Dendritic cell treated with granulocyte-macrophage colony-stimulating factor and Interleukin-4, amounts not matched to agents 40 ng/mL and 50 ng/mL, for 4 days (primary cell): ENCODE results near the gene VCL.
"Not testable (repeated sequence)": the region's sequence is repeated elsewhere in the genome, so short reads cannot be mapped to it uniquely, and the experiment has no call there.

ENCODE experiments used
- H3K27ac Mint-ChIP-seq: one replicate; pipeline ENCODE4 v1.8.0; 2022; ENCODE audit warnings: mild to moderate bottlenecking, mixed read lengths
- H3K27me3 Mint-ChIP-seq: one replicate; pipeline ENCODE4 v1.8.0; 2022; ENCODE audit warnings: mild to moderate bottlenecking, mixed read lengths
- H3K36me3 Mint-ChIP-seq: one replicate; pipeline ENCODE4 v1.8.0; 2022; ENCODE audit warnings: low read depth, mixed read lengths
- H3K4me1 Mint-ChIP-seq: one replicate; pipeline ENCODE4 v1.8.0; 2022; ENCODE audit warnings: low read depth, mixed read lengths
- H3K4me3 Mint-ChIP-seq: one replicate; pipeline ENCODE4 v1.8.0; 2022; ENCODE audit warnings: mild to moderate bottlenecking, moderate library complexity, mixed read lengths
- H3K9me3 Mint-ChIP-seq: one replicate; pipeline ENCODE4 v1.8.0; 2022; ENCODE audit warnings: mixed read lengths
- intact Hi-C: fragments of 100-400 bp; cut with micrococcal nuclease; formaldehyde crosslinking; loops from one replicate; pipeline ENCODE4 v1.15.0; 2022

Gene VCL

DNA sequence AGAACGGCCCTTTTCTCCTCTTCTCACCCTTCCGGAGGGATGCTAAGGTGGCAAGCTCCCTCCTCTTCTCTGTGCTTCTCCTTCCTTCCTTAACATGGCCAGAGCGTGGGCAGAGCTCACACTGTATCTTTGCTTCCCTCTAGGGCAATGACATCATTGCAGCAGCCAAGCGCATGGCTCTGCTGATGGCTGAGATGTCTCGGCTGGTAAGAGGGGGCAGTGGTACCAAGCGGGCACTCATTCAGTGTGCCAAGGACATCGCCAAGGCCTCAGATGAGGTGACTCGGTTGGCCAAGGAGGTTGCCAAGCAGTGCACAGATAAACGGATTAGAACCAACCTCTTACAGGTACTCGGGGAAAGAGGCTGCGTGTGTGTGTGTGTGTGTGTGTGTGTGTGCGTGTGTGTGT lies 116.1 kb downstream of the VCL start:
- Mint-ChIP-seq H3K36me3 (peaks cover 100% of the 10 kb centered on the region), H3K4me1 (peaks cover 20% of the 10 kb centered on the region), H3K9me3 (no peaks in the 10 kb centered on the region), H3K4me3 (no peak overlapping the region), H3K27ac (no peak overlapping the region), H3K27me3 (no peaks in the 10 kb centered on the region)
- intact Hi-C loops = no loop called here

DNA sequence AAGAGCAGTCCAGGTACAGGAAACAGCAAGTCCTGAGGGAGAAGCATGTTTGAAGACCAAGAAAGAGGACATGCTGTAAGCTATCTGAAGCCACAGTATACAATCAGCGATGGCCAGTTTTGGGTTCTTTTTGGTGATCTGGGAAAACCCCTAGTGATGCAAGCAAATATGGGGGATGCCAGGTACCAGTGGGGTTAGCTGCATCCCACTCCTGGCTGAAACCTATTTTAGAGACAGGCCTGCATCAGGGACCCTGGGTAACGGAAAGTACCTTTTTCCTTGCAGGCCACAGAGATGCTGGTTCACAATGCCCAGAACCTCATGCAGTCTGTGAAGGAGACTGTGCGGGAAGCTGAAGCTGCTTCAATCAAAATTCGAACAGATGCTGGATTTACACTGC lies 119.8 kb downstream of the VCL start:
- Mint-ChIP-seq H3K27ac (peak overlapping the region; percentile 55), H3K9me3 (no peaks in the 10 kb centered on the region), H3K4me3 (no peak overlapping the region), H3K36me3 (peaks cover 100% of the 10 kb centered on the region), H3K27me3 (no peaks in the 10 kb centered on the region), H3K4me1 (peaks cover 32% of the 10 kb centered on the region)
- intact Hi-C loops = no loop called here

DNA sequence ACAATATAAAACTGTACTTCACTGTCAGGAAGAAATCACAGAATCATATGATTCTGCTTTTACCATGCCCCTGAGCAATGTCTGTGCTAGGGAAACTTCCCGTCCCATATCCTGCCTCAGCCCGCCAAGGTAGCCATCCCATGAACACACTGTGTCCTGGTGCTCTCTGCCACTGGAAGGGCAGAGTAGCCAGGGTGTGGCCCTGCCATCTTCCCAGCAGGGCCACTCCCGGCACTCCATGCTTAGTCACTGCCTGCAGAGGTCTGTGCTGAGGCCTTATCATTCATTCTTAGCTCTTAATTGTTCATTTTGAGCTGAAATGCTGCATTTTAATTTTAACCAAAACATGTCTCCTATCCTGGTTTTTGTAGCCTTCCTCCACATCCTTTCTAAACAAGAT lies 120.9 kb downstream of the VCL start:
- Mint-ChIP-seq H3K36me3 (peaks cover 100% of the 10 kb centered on the region), H3K4me1 (peaks cover 36% of the 10 kb centered on the region), H3K27ac (peak overlapping the region; percentile 55), H3K4me3 (no peak overlapping the region), H3K9me3 (no peaks in the 10 kb centered on the region), H3K27me3 (no peaks in the 10 kb centered on the region)
- intact Hi-C loops = no loop called here

DNA sequence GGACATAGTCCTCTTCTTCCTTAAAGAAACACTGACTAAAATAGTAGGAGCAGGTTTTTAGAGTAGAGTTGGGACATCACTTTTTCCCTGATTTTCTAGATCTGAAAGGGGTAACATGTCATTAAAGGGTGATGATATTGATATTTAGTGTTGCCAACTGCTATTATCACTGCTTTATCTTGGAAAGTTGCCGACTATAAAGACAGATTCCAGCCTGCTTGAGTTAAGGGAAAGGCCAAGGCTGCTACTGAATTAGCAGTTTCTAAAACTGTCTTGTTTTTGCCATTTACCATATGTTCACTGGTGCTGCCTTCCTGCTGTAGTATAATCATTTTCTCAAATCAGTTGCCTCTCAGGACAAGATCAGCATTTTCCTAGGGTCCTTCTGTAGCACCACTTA lies 123.0 kb downstream of the VCL start:
- Mint-ChIP-seq H3K36me3 (peaks cover 99% of the 10 kb centered on the region), H3K9me3 (no peaks in the 10 kb centered on the region), H3K27me3 (no peaks in the 10 kb centered on the region), H3K27ac (no peak overlapping the region), H3K4me1 (peaks cover 31% of the 10 kb centered on the region), H3K4me3 (no peak overlapping the region)
- intact Hi-C loops = no loop called here

DNA sequence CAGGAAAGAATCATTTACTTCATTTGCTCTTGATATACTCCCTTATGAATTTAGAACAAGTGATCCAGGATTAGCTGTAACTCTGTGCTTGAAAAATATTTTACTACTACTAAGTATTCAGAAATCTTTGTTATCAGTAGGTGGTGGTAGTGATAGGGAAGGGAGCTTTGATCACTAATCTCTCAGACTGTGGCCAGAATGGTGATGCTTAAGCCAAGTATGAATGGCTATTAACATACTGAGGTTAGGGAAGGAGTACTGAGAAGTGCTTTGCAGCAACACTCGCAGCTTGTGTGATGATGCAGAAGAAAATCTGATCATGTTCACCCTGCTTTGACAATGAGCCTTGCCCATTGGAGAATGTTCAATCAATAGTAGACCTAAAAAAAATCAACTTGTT lies 123.5 kb downstream of the VCL start:
- H3K36me3 Mint-ChIP-seq = peaks cover 99% of the 10 kb centered on the region
- no peaks in the 10 kb centered on the region for H3K9me3 Mint-ChIP-seq
- intact Hi-C loops = no loop called here
- H3K27me3 Mint-ChIP-seq = no peaks in the 10 kb centered on the region
- H3K4me3 Mint-ChIP-seq = no peak overlapping the region
- H3K4me1 Mint-ChIP-seq = peaks cover 31% of the 10 kb centered on the region
- H3K27ac Mint-ChIP-seq = no peak overlapping the region

DNA sequence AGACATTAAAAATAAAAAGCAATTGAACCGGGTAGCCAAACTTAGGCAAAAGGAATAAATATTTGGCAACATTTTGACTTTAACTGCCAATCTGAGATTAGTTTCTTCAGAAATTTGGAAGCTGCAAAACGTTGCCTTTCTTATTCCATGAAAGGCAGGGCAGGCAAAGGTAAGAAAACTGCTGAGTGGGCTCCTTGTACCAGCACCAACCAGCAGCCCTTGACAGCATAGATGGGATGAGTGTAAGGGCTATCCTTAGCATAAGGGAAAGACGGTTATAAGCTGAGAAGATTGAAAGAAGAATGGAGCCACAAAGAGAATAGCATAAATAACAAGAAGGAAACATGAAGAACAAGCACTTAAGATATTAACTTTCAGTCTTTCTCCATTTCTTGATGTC lies 124.1 kb downstream of the VCL start:
- H3K27ac Mint-ChIP-seq = peak overlapping the region; percentile 76
- H3K4me1 Mint-ChIP-seq = peaks cover 31% of the 10 kb centered on the region
- H3K36me3 Mint-ChIP-seq = peaks cover 99% of the 10 kb centered on the region
- no peak overlapping the region for H3K4me3 Mint-ChIP-seq
- no peaks in the 10 kb centered on the region for H3K9me3 Mint-ChIP-seq
- H3K27me3 Mint-ChIP-seq = no peaks in the 10 kb centered on the region
- intact Hi-C loops = no loop called here

DNA sequence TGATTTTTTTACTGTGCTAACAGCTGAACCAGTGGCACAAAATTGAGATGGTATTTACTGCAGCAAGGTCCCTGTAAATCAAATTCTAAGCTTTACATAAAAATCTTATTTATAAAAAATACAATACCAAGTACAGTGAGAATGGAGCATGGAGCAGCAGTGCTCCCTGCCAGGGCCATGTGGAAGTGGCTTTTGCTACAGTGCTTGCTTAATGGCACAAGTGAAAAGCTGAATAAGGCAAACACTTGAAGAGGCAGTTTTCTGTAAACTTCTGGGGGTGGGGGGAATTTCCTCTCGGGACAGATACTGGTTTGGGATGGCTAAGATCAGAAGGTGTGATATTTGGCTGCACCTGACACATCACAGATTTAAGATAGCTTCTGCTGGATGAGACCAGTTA lies 125.2 kb downstream of the VCL start:
- intact Hi-C loops = no loop called here
- Mint-ChIP-seq H3K9me3 (no peaks in the 10 kb centered on the region), H3K4me1 (peaks cover 26% of the 10 kb centered on the region), H3K27ac (peak overlapping the region; percentile 76), H3K36me3 (peaks cover 99% of the 10 kb centered on the region), H3K4me3 (no peak overlapping the region), H3K27me3 (no peaks in the 10 kb centered on the region)

DNA sequence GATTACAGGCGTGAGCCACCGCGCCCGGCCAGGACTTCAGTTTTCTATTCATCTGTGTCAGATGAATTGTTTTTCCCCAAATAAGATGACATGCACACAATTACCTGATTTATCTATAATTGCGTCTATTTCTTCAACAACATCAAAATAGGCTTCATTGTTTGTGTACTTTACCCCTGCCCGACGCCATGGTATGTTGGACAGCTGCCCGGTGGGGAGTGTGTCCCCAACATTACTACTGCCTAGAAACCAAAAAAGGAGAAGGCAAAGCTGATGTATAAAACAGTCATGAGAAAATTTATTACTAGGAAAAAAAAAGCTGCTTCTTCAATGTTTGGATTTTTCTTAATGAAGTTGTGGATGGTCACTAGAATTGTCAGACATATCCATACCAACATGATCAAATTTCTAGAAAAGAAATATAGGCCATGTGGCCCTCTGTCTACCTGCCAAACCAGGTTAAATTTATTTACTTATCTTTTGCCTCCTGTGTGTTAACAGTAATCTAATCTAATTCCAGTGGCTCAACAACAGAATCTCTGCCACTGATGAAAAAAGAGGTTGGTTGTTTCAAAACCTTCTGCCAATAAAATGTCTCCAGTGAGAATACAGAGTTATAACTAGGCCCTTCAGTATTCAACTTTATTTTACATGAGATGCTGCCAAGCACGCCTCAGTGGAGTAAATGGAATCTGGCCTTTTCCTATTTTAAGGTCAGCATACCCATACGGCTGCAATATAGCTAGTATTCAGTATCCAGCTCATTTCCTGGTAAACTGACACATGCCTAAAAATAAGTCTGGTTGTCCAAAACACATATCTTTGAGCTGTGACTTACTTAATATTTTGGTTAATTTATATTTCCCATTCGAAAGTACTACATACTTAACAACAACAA lies 136.3 kb downstream of the VCL start:
- Mint-ChIP-seq H3K4me3 (no peak overlapping the region), H3K27me3 (no peaks in the 10 kb centered on the region), H3K9me3 (no peaks in the 10 kb centered on the region), H3K4me1 (peaks cover 5% of the 10 kb centered on the region), H3K27ac (no peak overlapping the region), H3K36me3 (peaks cover 89% of the 10 kb centered on the region)
- intact Hi-C loops = no loop called here

DNA sequence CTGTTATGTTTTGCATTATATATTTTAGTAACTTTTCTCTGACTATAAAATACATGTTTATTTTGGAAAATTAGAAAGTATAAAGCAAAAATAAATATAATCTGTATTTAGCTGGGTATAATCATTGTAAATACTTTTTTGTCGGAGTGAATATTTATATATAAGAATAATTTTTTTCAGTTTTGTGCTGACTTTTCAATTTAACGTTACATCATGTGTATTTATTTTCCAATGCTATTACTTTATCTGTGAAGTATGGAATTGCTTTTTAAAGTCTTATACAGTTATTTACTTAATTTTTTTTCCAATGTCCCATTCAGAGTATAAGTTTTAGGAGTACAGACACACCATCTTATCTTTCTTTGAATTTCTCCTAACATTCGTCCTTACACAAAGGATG lies 137.5 kb downstream of the VCL start:
- Mint-ChIP-seq H3K36me3 (peaks cover 89% of the 10 kb centered on the region), H3K27ac (no peak overlapping the region)
- intact Hi-C loops = no loop called here

DNA sequence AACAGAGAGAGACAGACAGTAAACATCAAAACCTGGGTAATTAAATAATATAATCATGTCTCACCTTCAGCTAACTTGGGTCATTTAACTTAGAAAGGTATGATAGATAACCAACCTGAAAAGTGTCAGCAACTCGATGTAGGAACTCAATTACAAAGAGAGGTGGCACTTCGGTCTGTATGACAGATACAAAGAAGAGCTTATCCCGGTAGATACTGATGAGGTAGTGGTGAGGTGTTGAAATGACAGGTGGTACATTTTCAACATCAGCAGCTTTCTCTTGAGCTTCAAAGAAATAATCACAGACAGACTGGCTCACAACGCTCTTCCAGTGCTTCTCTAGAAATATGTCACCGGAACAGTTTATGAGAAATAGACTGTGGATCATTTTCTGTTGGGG lies 140.1 kb downstream of the VCL start:
- Mint-ChIP-seq H3K4me1 (peaks cover 9% of the 10 kb centered on the region), H3K4me3 (no peak overlapping the region), H3K27ac (no peak overlapping the region), H3K27me3 (no peaks in the 10 kb centered on the region), H3K9me3 (no peaks in the 10 kb centered on the region), H3K36me3 (peaks cover 65% of the 10 kb centered on the region)
- intact Hi-C loops = no loop called here

More for the DNA sequence above, 137.5 kb downstream of the VCL start:
- Mint-ChIP-seq H3K9me3 (no peaks in the 10 kb centered on the region), H3K4me1 (peaks cover 6% of the 10 kb centered on the region), H3K27me3 (no peaks in the 10 kb centered on the region), H3K4me3 (no peak overlapping the region)

DNA sequence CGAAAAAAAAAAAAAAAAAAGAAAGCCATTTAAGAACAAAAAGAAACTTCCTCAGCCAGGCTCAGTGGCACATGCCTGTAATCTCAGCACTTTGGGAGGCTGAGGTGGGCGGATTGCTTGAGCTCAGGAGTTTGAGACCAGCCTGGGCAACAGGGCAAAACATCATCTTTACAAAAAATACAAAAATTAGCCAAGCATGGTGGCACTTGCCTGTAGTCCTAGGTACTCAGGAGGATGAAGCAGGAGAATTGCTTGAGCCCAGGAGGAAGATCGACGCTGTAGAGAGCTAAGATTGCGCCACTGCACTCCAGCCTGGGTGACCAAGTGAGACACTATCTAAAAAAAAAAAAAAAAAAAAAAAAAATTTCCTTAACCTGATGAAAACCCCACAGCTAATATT lies 140.7 kb downstream of the VCL start:
- H3K27ac Mint-ChIP-seq, H3K9me3 Mint-ChIP-seq, H3K4me1 Mint-ChIP-seq, H3K4me3 Mint-ChIP-seq, intact Hi-C loops, H3K27me3 Mint-ChIP-seq: not testable (repeated sequence)
- peaks cover 59% of the 10 kb centered on the region for H3K36me3 Mint-ChIP-seq

DNA sequence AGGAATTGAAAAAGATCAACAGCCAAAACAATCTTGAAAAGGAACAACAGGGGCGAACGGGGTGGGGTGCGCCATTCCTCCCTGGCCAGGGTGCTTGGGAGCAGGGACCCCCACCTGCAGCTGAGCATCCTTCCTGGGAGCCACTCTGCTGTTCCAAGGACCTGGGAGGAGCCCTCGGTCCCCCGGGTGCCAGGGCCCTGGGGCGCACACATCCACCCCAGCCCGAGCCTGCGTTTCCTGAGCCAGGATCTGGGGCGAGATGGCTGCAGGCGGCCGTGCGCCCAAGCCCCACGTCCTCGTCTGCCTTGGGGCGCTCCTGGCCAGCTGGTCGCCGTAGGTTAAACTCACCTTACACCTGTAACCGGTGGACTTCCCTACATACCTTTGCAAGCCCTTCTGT lies 142.1 kb downstream of the VCL start:
- H3K27ac Mint-ChIP-seq = no peak overlapping the region
- intact Hi-C loops = no loop called here
- no peak overlapping the region for H3K4me3 Mint-ChIP-seq
- peaks cover 9% of the 10 kb centered on the region for H3K4me1 Mint-ChIP-seq
- H3K27me3 Mint-ChIP-seq = no peaks in the 10 kb centered on the region
- H3K9me3 Mint-ChIP-seq = no peaks in the 10 kb centered on the region
- H3K36me3 Mint-ChIP-seq = peaks cover 52% of the 10 kb centered on the region

DNA sequence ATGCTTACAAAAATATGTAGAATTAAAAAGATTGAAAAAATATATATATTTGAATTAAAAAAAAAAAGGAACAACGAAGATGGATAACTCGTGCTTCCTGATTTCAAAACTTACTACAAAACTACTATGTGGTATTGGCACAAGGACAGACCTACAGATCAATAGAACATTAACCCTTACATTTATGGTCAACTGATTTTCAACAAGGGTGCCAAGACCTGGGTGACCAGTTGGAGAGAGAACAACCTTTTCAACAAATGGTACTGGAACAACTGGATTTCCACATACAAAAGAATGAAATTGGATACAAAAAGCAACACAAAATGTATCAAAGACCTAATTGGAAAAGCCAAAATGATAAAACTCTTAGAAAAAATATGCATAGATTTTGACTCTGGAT lies 142.6 kb downstream of the VCL start:
- Mint-ChIP-seq H3K27ac (no peak overlapping the region), H3K36me3 (peaks cover 48% of the 10 kb centered on the region), H3K9me3 (no peaks in the 10 kb centered on the region), H3K4me3 (no peak overlapping the region), H3K27me3 (no peaks in the 10 kb centered on the region), H3K4me1 (peaks cover 9% of the 10 kb centered on the region)
- intact Hi-C loops = no loop called here

DNA sequence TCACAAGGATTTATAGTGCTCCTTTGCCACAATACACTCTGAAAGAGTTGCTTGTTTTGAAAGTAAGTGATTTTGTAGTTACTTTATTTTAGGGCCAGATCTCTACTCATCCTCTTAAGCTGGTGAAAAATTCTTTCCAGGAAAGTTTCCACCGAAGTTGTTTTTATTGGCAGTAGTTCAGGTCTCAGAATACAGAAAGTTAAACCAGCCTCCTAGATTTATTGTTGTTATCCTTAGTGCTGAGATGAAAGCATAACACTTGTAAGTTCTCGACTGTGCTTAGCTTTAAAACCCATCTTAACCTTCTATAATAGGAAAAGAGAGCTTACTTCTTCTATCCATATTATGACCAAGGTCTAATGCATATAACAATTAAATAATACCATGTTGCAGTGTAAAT lies 147.2 kb downstream of the VCL start:
- Mint-ChIP-seq H3K27me3 (no peaks in the 10 kb centered on the region), H3K27ac (no peak overlapping the region), H3K4me1 (peaks cover 26% of the 10 kb centered on the region), H3K4me3 (no peak overlapping the region), H3K9me3 (no peaks in the 10 kb centered on the region), H3K36me3 (peaks cover 35% of the 10 kb centered on the region)
- intact Hi-C loops = no loop called here

DNA sequence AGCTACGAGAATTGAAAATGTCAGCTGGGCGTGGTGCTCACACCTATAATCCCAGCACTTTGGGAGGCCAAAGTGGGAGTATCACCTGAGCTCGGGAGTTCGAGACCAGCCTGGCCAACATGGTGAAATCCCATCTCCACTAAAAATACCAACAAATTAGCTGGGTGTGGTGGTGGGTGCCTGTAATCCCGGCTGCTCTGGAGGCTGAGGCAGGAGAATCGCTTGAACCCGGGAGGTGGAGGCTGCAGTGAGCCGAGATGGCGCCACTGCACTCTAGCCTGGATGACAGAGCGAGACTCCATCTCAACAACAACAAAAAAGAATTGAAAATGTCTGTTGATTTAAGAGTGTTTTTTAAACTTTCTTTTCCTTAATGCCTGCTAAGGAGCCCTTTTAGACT lies 149.1 kb downstream of the VCL start:
- H3K4me3 Mint-ChIP-seq, H3K27me3 Mint-ChIP-seq, H3K27ac Mint-ChIP-seq, intact Hi-C loops, H3K9me3 Mint-ChIP-seq: not testable (repeated sequence)
- Mint-ChIP-seq H3K4me1 (peaks cover 21% of the 10 kb centered on the region), H3K36me3 (peaks cover 33% of the 10 kb centered on the region)
